Measurements from ENCODE around the gene KCNMA1.

DNA sequence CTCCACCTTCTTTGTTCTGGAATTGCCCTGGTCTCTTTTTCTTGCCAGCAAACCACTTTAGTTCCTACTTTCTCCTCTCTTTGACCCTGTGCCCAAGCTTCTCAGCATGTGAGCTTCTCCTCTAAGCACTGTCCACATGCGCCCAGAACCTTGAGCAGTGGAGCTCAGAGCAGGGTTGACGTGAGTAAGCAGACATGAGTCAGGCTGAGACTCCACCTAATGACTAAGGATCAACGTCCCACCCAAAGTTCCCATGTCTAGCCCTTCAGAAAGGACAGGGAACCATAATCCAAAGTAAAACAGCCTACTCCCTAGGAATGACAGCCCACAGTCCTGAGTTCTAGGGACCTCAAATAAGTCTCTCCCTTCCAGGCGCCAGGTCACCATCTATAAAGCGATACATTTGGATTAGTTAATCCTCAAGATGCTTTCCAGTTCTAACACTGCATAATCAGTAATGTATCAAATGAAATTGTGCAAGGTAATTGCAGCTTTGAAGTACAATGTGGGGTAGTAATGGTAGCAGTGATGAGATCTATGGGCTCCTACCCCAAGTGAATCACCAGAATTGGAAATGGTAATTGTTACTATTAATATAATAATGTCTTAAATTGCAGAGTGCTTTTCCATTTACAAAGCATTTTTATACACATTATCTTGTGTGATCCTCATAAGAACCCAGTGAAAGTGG is 44.5 kb downstream of the KCNMA1 start:
- TF ChIP-seq, protein P1, sequence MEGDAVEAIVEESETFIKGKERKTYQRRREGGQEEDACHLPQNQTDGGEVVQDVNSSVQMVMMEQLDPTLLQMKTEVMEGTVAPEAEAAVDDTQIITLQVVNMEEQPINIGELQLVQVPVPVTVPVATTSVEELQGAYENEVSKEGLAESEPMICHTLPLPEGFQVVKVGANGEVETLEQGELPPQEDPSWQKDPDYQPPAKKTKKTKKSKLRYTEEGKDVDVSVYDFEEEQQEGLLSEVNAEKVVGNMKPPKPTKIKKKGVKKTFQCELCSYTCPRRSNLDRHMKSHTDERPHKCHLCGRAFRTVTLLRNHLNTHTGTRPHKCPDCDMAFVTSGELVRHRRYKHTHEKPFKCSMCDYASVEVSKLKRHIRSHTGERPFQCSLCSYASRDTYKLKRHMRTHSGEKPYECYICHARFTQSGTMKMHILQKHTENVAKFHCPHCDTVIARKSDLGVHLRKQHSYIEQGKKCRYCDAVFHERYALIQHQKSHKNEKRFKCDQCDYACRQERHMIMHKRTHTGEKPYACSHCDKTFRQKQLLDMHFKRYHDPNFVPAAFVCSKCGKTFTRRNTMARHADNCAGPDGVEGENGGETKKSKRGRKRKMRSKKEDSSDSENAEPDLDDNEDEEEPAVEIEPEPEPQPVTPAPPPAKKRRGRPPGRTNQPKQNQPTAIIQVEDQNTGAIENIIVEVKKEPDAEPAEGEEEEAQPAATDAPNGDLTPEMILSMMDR (IDR thresholded peaks at IDR 0.05 in 8 of 11, conservative IDR thresholded peaks at IDR 0.05 in 3 of 11), result no peak
- no peak for TF ChIP-seq POLR2A (IDR thresholded peaks at IDR 0.05)
- no peak for TF ChIP-seq POLR2AphosphoS5 (IDR thresholded peaks at IDR 0.05)
